Stimulated activated CD4-positive, alpha-beta T cell treated with anti-CD3 and anti-CD28 coated beads, TNF-alpha, amount 100 ng/mL, for 48 hours (primary cell): Measurements from ENCODE around the gene SMAD9.

ENCODE experiments used
- DNase-seq, 3 donors: peaks; one replicate each; pipeline ENCODE4 v3.0.0-alpha.2; 2020; ENCODE audit warnings: low read depth in 3 of 3

Gene SMAD9

GRCh38 chr13:36919833-36920615, at the start of gene SMAD9:
Gene SMAD9 (minus strand): TSS chr13:36920238. CDS start chr13:36879689, 40,549 bp downstream.
- DNase-seq, result no peak

- DNase-seq, result no peak
Measured at GRCh38 chr13:36966404-36966803, 46.4 kb upstream of the SMAD9 start.

- no peak for DNase-seq
Measured at GRCh38 chr13:36965767-36966166, 45.7 kb upstream of the SMAD9 start.

GRCh38 chr13:36959456-36960116, 39.5 kb upstream of the SMAD9 start:
- no peak for DNase-seq

GRCh38 chr13:36954542-36954941, 34.5 kb upstream of the SMAD9 start:
- no peak for DNase-seq

GRCh38 chr13:36950920-36951319, 30.9 kb upstream of the SMAD9 start:
- no peak for DNase-seq

- no peak for DNase-seq
Measured at GRCh38 chr13:36950330-36950729, 30.3 kb upstream of the SMAD9 start.

GRCh38 chr13:36945078-36945477, 25.0 kb upstream of the SMAD9 start:
- DNase-seq, result no peak

GRCh38 chr13:36925603-36926002, 5.6 kb upstream of the SMAD9 start:
- DNase-seq, result no peak

GRCh38 chr13:36924001-36924400, 4.0 kb upstream of the SMAD9 start:
- no peak for DNase-seq

- DNase-seq, result no peak
Measured at GRCh38 chr13:36921631-36922301, 1.7 kb upstream of the SMAD9 start.

- DNase-seq, result no peak
Measured at GRCh38 chr13:36920616-36921185, 663 bp upstream of the SMAD9 start.

- no peak for DNase-seq
Measured at GRCh38 chr13:36919171-36919832, 736 bp downstream of the SMAD9 start.

GRCh38 chr13:36918246-36919131, 1.5 kb downstream of the SMAD9 start:
- no peak for DNase-seq

GRCh38 chr13:36917311-36917710, 2.7 kb downstream of the SMAD9 start:
- DNase-seq, result no peak

- no peak for DNase-seq
Measured at GRCh38 chr13:36915896-36916640, 4.0 kb downstream of the SMAD9 start.

GRCh38 chr13:36915106-36915505, 4.9 kb downstream of the SMAD9 start:
- no peak for DNase-seq

- DNase-seq, result no peak
Measured at GRCh38 chr13:36914648-36915047, 5.4 kb downstream of the SMAD9 start.

GRCh38 chr13:36913463-36913862, 6.6 kb downstream of the SMAD9 start:
- DNase-seq, result no peak

GRCh38 chr13:36912973-36913372, 7.1 kb downstream of the SMAD9 start:
- DNase-seq, result no peak
